ENCODE results near the gene KRTAP5-6. TPM values are rescaled to one million over a fixed set of nuclear protein-coding genes. Genes with fewer than 3 reads are reported as not detected.

KRTAP5-6 gene, protein sequence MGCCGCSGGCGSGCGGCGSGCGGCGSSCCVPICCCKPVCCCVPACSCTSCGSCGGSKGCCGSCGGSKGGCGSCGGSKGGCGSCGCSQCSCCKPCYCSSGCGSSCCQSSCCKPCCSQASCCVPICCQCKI
- total RNA-seq = not detected in 2 replicates

DNA sequence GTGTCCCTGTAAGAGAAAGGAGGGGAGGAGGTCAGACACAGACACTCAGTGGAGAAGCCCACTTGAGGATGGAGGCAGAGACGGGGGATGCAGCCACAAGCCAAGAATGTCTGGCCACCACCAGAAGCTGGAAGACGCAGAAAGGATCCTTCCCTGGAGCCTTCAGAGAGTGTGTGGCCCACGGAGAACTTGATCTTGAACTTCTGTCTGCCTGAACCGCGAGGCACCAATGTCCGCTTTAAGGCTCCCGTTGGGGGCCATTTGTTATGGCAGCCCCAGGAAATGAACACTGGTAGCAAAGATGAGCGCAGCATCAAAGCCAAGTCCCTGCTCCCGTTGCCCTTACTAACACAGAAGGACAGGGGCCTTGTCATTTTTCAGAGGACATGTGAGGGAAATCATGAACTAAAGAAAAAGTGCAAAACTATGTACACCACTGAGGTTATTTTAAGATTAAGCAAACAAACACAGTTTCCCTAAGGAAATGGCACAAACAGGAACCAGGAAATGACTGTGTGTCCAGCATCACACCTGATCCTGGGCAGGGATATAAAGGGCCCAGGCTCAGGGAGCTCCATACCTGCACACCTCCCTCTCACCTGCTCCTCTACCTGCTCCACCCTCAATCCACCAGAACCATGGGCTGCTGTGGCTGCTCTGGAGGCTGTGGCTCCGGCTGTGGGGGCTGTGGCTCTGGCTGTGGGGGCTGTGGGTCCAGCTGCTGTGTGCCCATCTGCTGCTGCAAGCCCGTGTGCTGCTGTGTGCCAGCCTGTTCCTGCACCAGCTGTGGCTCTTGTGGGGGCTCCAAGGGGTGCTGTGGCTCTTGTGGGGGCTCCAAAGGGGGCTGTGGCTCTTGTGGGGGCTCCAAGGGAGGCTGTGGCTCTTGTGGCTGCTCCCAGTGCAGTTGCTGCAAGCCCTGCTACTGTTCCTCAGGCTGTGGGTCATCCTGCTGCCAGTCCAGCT, at the start of gene KRTAP5-6:
Gene KRTAP5-6, plus strand, starts transcription at position 588 of the 963 bp plus-strand sequence. Its CDS starts 51 bp downstream, at position 639.

Other genes with a start within 250 kb of the KRTAP5-6 start
- 16.5 and 21.3 TPM in 2 replicates for gene MOB2, start 210.4 kb upstream of the KRTAP5-6 start, total RNA-seq
- 0.58 and 4.4 TPM in 2 replicates for gene DUSP8, start 124.9 kb upstream of the KRTAP5-6 start, total RNA-seq
- gene KRTAP5-1, start 111.9 kb upstream of the KRTAP5-6 start, total RNA-seq = not detected in 2 replicates
- not detected in 2 replicates for gene KRTAP5-2, start 98.9 kb upstream of the KRTAP5-6 start, total RNA-seq
- gene KRTAP5-3, start 88.7 kb upstream of the KRTAP5-6 start, total RNA-seq = not detected in 2 replicates
- gene KRTAP5-4, start 75.1 kb upstream of the KRTAP5-6 start, total RNA-seq = not detected in 2 replicates
- gene KRTAP5-5, start 67.4 kb upstream of the KRTAP5-6 start, total RNA-seq = not detected in 2 replicates
- not detected in 2 replicates for gene IFITM10, start 53.4 kb downstream of the KRTAP5-6 start, total RNA-seq
- 165 and 215 TPM in 2 replicates for gene CTSD, start 66.7 kb downstream of the KRTAP5-6 start, total RNA-seq
- not detected in 2 replicates for gene SYT8, start 137.8 kb downstream of the KRTAP5-6 start, total RNA-seq
- not detected in 2 replicates for gene TNNI2, start 141.8 kb downstream of the KRTAP5-6 start, total RNA-seq
- gene LSP1, start 155.9 kb downstream of the KRTAP5-6 start, total RNA-seq = 1.9 TPM in 1 of 2 replicates, not detected in the other
- not detected in 2 replicates for gene PRR33, start 194.7 kb downstream of the KRTAP5-6 start, total RNA-seq
- gene TNNT3, start 222.5 kb downstream of the KRTAP5-6 start, total RNA-seq = not detected in 2 replicates